GM12878 (cell line): Measurements from ENCODE around the gene RAB31. TPM values are rescaled to one million over a fixed set of nuclear protein-coding genes. Genes with fewer than 3 reads are reported as not detected.

ENCODE experiments used
- ATAC-seq: fragments of 200-7000 bp; cut with Tn5 transposase; 3 replicates; pipeline ENCODE4 v1.9.1; 2020; ENCODE audit warnings: mild to moderate bottlenecking, moderate library complexity
- BruUV-seq: library from RNA; stranded (reverse); fragments of 400-500 nt; replicated peaks from 2 replicates; lab custom pipeline; 2021; lab: Mats Ljungman, UMichigan
- CTCF ChIA-PET: fragments of 300-600 bp; sonication (Branson Sonifier 250); formaldehyde crosslinking; extraction: SDS; loops from one replicate; lab custom pipeline; 2021; ENCODE audit warnings: inconsistent platforms; lab: Yijun Ruan, JAX
- POLR2A ChIA-PET: fragments of 350-600 bp; formaldehyde crosslinking; extraction: SDS; loops from one replicate; lab custom pipeline; 2021; ENCODE audit warnings: inconsistent platforms; lab: Charles Lee
- RAD21 ChIA-PET: fragments of 300-600 bp; sonication (Branson Sonifier 250); formaldehyde crosslinking; loops from one replicate; lab custom pipeline; 2023; ENCODE audit warnings: antibody characterized with exemption; ENCODE audit not compliant: unreplicated experiment; lab: Charles Lee
- SMC1A ChIA-PET: fragments of 300-600 bp; sonication (Branson Sonifier 250); formaldehyde crosslinking; loops from one replicate; lab custom pipeline; 2023; ENCODE audit not compliant: unreplicated experiment, uncharacterized antibody; lab: Charles Lee
- DNase-seq: peaks from one replicate; pipeline ENCODE4 v3.0.0-alpha.2; 2011; ENCODE audit warnings: low read depth, low spot score
- FAIRE-seq: peaks from 3 replicates; lab custom pipeline; 2011; peaks lifted over from hg19 to GRCh38; lab: Jason Lieb, UNC
- H2AFZ ChIP-seq: 2 replicates; pipeline ENCODE4 v1.6.0; 2011; ENCODE audit warnings: low read depth, low read length, control low read depth; ENCODE audit not compliant: control insufficient read depth
- H3K27ac ChIP-seq: 2 replicates; pipeline ENCODE4 v1.5.1; 2011; ENCODE audit warnings: control low read depth; ENCODE audit not compliant: control insufficient read depth, insufficient read depth
- H3K27me3 ChIP-seq, 2 experiments: replicated peaks in 1 of 2; 2 replicates each; pipeline versions ENCODE4 v1.6.0 to v1.6.1; 2011; ENCODE audit warnings: low read length in 1 of 2; ENCODE audit not compliant: control insufficient read depth in 2 of 2, insufficient read depth in 2 of 2
- H3K36me3 ChIP-seq, 2 experiments: 2 replicates each; pipeline ENCODE4 v1.5.1; 2011; ENCODE audit warnings: low read length in 1 of 2; ENCODE audit not compliant: control insufficient read depth in 2 of 2, insufficient read depth in 2 of 2
- H3K4me1 ChIP-seq: 2 replicates; pipeline ENCODE4 v1.6.1; 2011; ENCODE audit warnings: mild to moderate bottlenecking, low read length, moderate library complexity, mixed read lengths; ENCODE audit not compliant: control insufficient read depth, insufficient read depth
- H3K4me2 ChIP-seq: 2 replicates; pipeline ENCODE4 v1.6.0; 2011; ENCODE audit warnings: control low read depth; ENCODE audit not compliant: control insufficient read depth, insufficient read depth
- H3K4me3 ChIP-seq: fragments of 200-600 bp; sonication (generic); 2 replicates; pipeline ENCODE4 v1.5.1; 2016
- H3K79me2 ChIP-seq: 2 replicates; pipeline ENCODE4 v1.6.0; 2011; ENCODE audit warnings: low read length; ENCODE audit not compliant: control insufficient read depth, insufficient read depth
- H3K9ac ChIP-seq: 2 replicates; pipeline ENCODE4 v1.8.0; 2011; ENCODE audit warnings: low read length, control low read depth, mixed read lengths; ENCODE audit not compliant: control insufficient read depth, insufficient read depth
- H3K9me3 ChIP-seq: replicated peaks from 3 replicates; pipeline ENCODE4 v1.5.1; 2011; ENCODE audit warnings: mild to moderate bottlenecking, low read length; ENCODE audit not compliant: control insufficient read depth, insufficient read depth
- H4K20me1 ChIP-seq: 2 replicates; pipeline ENCODE4 v1.6.0; 2011; ENCODE audit not compliant: control insufficient read depth, insufficient read depth
- BACH1 ChIP-seq: fragments of 450-650 bp; IDR thresholded peaks from 2 replicates; pipeline ENCODE4 v1.6.1; 2017; ENCODE audit warnings: mild to moderate bottlenecking, borderline replicate concordance
- CHD2 ChIP-seq: IDR thresholded peaks from 2 replicates; pipeline ENCODE4 v1.6.1; 2011; ENCODE audit warnings: low read depth, low read length, improper control_type of control experiment, borderline replicate concordance
- DPF2 ChIP-seq: fragments of 450-650 bp; IDR thresholded peaks from 2 replicates; pipeline ENCODE4 v1.6.1; 2017; ENCODE audit warnings: mild to moderate bottlenecking
- E2F8 ChIP-seq: fragments of 450-650 bp; IDR thresholded peaks from 2 replicates; pipeline ENCODE4 v1.6.1; 2018; ENCODE audit warnings: mild to moderate bottlenecking, low read depth, moderate library complexity; ENCODE audit not compliant: partially characterized antibody
- EED ChIP-seq: sonication (generic); IDR thresholded peaks from 2 replicates; pipeline ENCODE4 v1.6.1; 2016; ENCODE audit warnings: antibody characterized with exemption, low read depth
- HCFC1 ChIP-seq: fragments of 150-350 bp; IDR thresholded peaks from 2 replicates; pipeline ENCODE4 v1.6.1; 2014; ENCODE audit warnings: low read length
- HSF1 ChIP-seq: fragments of 150-350 bp; IDR thresholded peaks from 2 replicates; pipeline ENCODE4 v1.6.1; 2014; ENCODE audit warnings: mild to moderate bottlenecking, low read depth, low read length
- RAD51 ChIP-seq: fragments of 450-650 bp; IDR thresholded peaks from 2 replicates; pipeline ENCODE4 v1.6.1; 2016; ENCODE audit warnings: moderate library complexity, mild to moderate bottlenecking, inconsistent platforms
- RCOR1 ChIP-seq: conservative IDR thresholded peaks from 2 replicates; pipeline ENCODE4 v1.6.1; 2012; ENCODE audit warnings: low read depth, low read length, improper control_type of control experiment
- SREBF1 ChIP-seq: IDR thresholded peaks from 2 replicates; pipeline ENCODE4 v1.6.1; 2012; ENCODE audit warnings: mild to moderate bottlenecking, low read length
- TAF1 ChIP-seq: IDR thresholded peaks from 2 replicates; pipeline ENCODE4 v1.6.1; 2011; ENCODE audit warnings: mild to moderate bottlenecking, low read depth, low read length, borderline replicate concordance
- TCF12 ChIP-seq: IDR thresholded peaks from 2 replicates; pipeline ENCODE4 v1.6.1; 2011; ENCODE audit warnings: low read depth, mild to moderate bottlenecking, low read length
- YY1 ChIP-seq: IDR thresholded peaks from 2 replicates; pipeline ENCODE4 v1.6.1; 2011; ENCODE audit warnings: low read depth, mild to moderate bottlenecking, low read length
- ZNF384 ChIP-seq: IDR thresholded peaks from 2 replicates; pipeline ENCODE4 v1.6.1; 2012; ENCODE audit warnings: low read depth, mild to moderate bottlenecking, low read length, improper control_type of control experiment, borderline replicate concordance
- WGBS: methylation state at CpG from one replicate; pipeline ENCODE4 v1.1.6; 2016; ENCODE audit warnings: low lambda C conversion rate; ENCODE audit not compliant: insufficient replicate concordance, insufficient coverage; ENCODE audit errors: missing lambda C conversion rate; 5-methylcytosine and 5-hydroxymethylcytosine counted together
- in situ Hi-C: fragments of 300-500 bp; cut with MboI; formaldehyde crosslinking; loops from 9 replicates; pipeline ENCODE4 v1.14.3; 2018; ENCODE audit warnings: mixed read lengths
- intact Hi-C: fragments of 100-400 bp; cut with micrococcal nuclease; formaldehyde crosslinking; loops from one replicate; pipeline ENCODE4 v1.14.2; 2022; ENCODE audit not compliant: unreplicated experiment
- polyA plus RNA-seq, 11 experiments: library from polyadenylated mRNA; depleted of rRNA in 4 of 11; unstranded in 6 of 11; stranded (reverse) in 5 of 11; fragments of >200 nt; fragmentation: Nextera tagmentation in 4 of 11; fragmentation: Illumina TruSeq in 1 of 11; extraction: Ambion mirVana in 4 of 11; extraction: Trizol in 1 of 11; gene quantifications; 1 replicate in 1 of 11; 2 replicates in 10 of 11; pipeline versions ENCODE4 v1.2.1 to v1.2.3, GENCODE V29; 2011 to 2016; ENCODE audit warnings: inconsistent platforms in 2 of 11, missing spikeins in 2 of 11, low read depth in 1 of 11
- total RNA-seq, 4 experiments: library from RNA; depleted of rRNA in 3 of 4; stranded (reverse); fragments of >200 nt in 3 of 4; fragmentation: Illumina TruSeq in 1 of 4; extraction: Trizol in 1 of 4; gene quantifications; 2 replicates each; pipeline versions ENCODE4 v1.2.1 to v1.2.3, GENCODE V29; 2013 to 2021

RAB31 gene
- total and polyA plus RNA-seq, 10 of the 15 experiments (the other 5 are each of a cell fraction or from before 2014, with no cell fraction given), result 0.80 to 23.3 (median 12.2) TPM

- H3K36me3 ChIP-seq, result no peaks in the 10 kb centered on the region
- ChIA-PET POLR2A (no interaction called here), SMC1A (no interaction called here), RAD21 (no interaction called here), CTCF (no interaction called here)
- ATAC-seq, result no peak
- intact Hi-C loops (no loop called here), in situ Hi-C loops (no loop called here)
- no peaks in the 10 kb centered on the region for H3K4me1 ChIP-seq
- no peaks in the 10 kb centered on the region for H4K20me1 ChIP-seq
- no peak overlapping the region for H3K27ac ChIP-seq
- no peak for TF ChIP-seq CHD2
- H3K79me2 ChIP-seq, result no peaks in the 10 kb centered on the region
- no TSS peak for BruUV-seq
- H3K9ac ChIP-seq, result no peak overlapping the region
- H3K4me3 ChIP-seq, result no peak overlapping the region
- H2AFZ ChIP-seq, result no peak overlapping the region
- WGBS, result 67% methylated on average over 5 of the region's 5 CpGs
- no peak for DNase-seq
- no peaks in the 10 kb centered on the region; a peak in 1 of 4 replicates for H3K27me3 ChIP-seq
- no peak overlapping the region for H3K4me2 ChIP-seq
- no peak for FAIRE-seq
- no peaks in the 10 kb centered on the region for H3K9me3 ChIP-seq
These were observed 12.5 kb upstream of the RAB31 start for GRCh38 chr18:9695605-9696004.

- Histone ChIP-seq H3K9me3 (no peaks in the 10 kb centered on the region), H3K27ac (no peak overlapping the region), H4K20me1 (no peaks in the 10 kb centered on the region), H3K4me2 (no peak overlapping the region), H3K27me3 (no peaks in the 10 kb centered on the region; a peak in 1 of 4 replicates), H3K9ac (no peak overlapping the region), H3K79me2 (no peaks in the 10 kb centered on the region), H2AFZ (no peak overlapping the region), H3K4me1 (peaks cover under 1% of the 10 kb centered on the region), H3K36me3 (no peaks in the 10 kb centered on the region), H3K4me3 (no peak overlapping the region)
- ATAC-seq (no peak), DNase-seq (no peak), FAIRE-seq (no peak)
- in situ Hi-C loops, result no loop called here
- ChIA-PET SMC1A (no interaction called here), POLR2A (no interaction called here), RAD21 (no interaction called here), CTCF (no interaction called here)
- WGBS, result 87% methylated on average over 2 of the region's 2 CpGs
- BruUV-seq, result no TSS peak
- intact Hi-C loops, result no loop called here
- TF ChIP-seq YY1 (no peak), TCF12 (no peak), DPF2 (no peak), SREBF1 (no peak), ZNF384 (no peak), EED (no peak), TAF1 (no peak), RAD51 (no peak), E2F8 (no peak), HCFC1 (no peak), HSF1 (no peak), BACH1 (no peak), RCOR1 (no peak)
These were observed 12.0 kb upstream of the RAB31 start for GRCh38 chr18:9696112-9696511.
